Measurements from ENCODE around the gene APOC1.
A peak's percentile ranks its signal among the peaks of the same experiment; 100 is the strongest.

APOC1 gene

GRCh38 chr19:44954278-44954648 lies 39.9 kb downstream of the APOC1 start:
- FAIRE-seq (no peak), DNase-seq (ENCODE audit: insufficient read length, low spot score) (no peak)
- TF ChIP-seq, protein P1, sequence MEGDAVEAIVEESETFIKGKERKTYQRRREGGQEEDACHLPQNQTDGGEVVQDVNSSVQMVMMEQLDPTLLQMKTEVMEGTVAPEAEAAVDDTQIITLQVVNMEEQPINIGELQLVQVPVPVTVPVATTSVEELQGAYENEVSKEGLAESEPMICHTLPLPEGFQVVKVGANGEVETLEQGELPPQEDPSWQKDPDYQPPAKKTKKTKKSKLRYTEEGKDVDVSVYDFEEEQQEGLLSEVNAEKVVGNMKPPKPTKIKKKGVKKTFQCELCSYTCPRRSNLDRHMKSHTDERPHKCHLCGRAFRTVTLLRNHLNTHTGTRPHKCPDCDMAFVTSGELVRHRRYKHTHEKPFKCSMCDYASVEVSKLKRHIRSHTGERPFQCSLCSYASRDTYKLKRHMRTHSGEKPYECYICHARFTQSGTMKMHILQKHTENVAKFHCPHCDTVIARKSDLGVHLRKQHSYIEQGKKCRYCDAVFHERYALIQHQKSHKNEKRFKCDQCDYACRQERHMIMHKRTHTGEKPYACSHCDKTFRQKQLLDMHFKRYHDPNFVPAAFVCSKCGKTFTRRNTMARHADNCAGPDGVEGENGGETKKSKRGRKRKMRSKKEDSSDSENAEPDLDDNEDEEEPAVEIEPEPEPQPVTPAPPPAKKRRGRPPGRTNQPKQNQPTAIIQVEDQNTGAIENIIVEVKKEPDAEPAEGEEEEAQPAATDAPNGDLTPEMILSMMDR (IDR thresholded peaks at IDR 0.05; ENCODE audit: insufficient read depth, missing control alignments): no peak

DNA sequence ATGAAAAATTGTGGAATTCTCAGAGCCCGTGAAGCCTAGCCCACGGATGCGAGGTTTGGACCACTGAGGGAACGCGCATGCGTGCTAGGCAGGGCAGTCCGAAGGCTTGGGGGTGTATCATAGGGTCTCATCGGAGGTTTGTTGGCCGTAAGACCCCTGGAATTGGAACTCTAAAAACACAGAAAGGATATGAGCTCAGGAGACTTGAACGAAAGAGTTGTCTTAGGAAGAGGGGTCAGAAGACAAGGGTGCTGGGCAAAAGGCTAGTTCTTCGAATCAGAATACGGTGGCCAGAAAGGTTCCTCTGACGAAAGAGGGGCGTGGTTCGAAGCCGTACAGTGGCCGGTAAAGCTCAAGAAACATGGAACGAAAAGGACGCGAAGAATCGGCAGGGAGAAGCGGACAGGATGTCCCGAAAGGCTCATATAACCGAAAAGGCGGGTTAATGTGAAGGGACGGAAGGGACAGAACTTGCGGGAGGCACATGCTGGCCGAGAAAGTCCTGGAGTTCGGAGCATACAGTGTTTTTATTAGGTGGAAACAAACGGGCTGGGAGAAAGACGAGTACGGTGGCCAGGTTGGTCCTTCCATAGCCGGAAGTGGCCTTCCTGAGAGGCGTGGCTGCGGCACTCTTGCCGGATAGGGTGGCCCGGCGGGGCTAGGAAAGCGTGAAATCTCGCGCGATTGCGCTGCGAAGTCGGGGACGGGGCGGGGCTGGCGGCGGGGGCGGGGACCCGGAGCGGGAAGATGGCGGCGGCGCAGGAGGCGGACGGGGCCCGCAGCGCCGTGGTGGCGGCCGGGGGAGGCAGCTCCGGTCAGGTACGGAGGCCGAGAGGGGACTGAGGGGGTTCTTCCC lies 40.5 kb downstream of the APOC1 start, which contains the start of gene CLPTM1:
Gene CLPTM1, plus strand, starts transcription at position 732 of the 856 bp plus-strand sequence. Its CDS starts 16 bp downstream, at position 748.
- TF ChIP-seq, protein P1 (IDR thresholded peaks at IDR 0.05; ENCODE audit: insufficient read depth, missing control alignments): no peak
- FAIRE-seq (no peak), DNase-seq (ENCODE audit: insufficient read length, low spot score) (peak; percentile 93)

DNA sequence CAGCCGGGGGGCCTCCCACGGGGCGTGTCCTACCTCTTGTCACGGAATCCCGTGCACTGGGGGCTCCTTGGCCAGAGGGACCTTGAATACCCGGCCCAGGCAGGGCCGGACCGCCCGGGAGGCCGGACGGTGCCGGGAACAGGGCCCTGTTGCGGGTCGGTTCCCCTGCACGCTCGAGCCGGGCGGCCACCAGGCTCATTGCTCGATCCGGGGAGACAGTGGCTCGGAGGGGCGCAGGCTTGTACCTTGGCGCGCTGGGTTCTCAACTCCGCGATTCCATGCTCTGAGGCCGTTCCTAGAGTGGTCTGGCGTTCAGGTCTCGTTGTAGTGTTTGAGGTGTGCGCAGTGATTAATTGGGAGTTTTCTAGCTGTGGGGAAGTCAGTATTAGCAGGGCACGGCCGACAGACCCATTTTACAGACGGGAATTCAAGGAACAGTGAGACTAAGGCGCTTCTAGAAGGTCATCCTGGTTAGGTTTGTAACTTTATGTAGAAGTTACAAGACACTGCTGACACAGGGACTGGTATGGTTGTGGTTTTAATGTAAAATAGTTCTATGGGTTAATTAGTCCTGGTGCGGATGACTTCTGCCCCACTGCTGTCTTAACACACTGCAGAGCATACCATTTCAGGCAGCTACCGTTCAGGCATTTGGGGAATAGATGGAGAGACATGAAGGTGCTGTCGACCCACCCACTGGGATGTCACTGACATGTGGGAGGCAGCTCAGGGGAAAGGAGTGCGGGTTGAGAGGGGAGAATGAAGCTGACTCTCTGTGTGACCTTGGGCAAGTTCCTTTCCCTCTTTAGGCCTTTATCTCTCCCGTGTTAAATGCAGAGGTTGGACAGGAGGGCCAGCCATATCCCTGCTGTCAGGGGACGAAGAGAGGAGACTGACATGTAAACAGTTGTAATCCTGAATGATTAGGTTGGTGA lies 41.4 kb downstream of the APOC1 start:
- FAIRE-seq (no peak), DNase-seq (ENCODE audit: insufficient read length, low spot score) (no peak)
- TF ChIP-seq, protein P1 (IDR thresholded peaks at IDR 0.05; ENCODE audit: insufficient read depth, missing control alignments): no peak

- no peak for FAIRE-seq
- no peak for DNase-seq (ENCODE audit: insufficient read length, low spot score)
- TF ChIP-seq, protein P1 (IDR thresholded peaks at IDR 0.05; ENCODE audit: insufficient read depth, missing control alignments): no peak
These were observed 43.1 kb downstream of the APOC1 start for GRCh38 chr19:44957526-44957925.

- DNase-seq (ENCODE audit: insufficient read length, low spot score) (no peak), FAIRE-seq (no peak)
- TF ChIP-seq, protein P1 (IDR thresholded peaks at IDR 0.05; ENCODE audit: insufficient read depth, missing control alignments): no peak
These were observed 43.7 kb downstream of the APOC1 start for GRCh38 chr19:44958090-44958489.

DNA sequence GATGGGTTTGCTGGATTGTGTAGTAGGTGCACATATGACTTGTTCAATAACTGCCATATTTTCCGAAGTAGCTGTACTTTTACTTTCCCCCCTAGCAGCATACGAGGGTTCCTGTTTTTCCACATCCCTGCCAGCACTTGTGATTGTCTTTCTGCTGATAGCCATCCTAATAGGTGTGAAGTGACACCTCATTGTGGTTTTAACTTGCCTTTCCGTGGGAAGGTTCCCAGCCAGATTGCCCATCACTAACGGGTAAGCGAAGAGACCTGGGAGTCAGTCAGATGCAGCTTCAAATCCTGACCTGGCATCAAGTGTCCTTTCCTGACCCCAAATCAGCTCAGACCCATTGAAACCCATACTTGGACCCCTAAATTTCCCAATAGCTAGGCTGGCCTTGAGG lies 45.3 kb downstream of the APOC1 start:
- TF ChIP-seq, protein P1 (IDR thresholded peaks at IDR 0.05; ENCODE audit: insufficient read depth, missing control alignments): no peak
- DNase-seq (ENCODE audit: insufficient read length, low spot score) (no peak), FAIRE-seq (no peak)
